Ecto neural progenitor cell (in vitro differentiated cells): ENCODE measurements around the gene COL18A1.

ENCODE experiments used
- DNase-seq: peaks from one replicate; pipeline ENCODE4 v3.0.0-alpha.2; 2018; ENCODE audit warnings: low spot score

COL18A1 gene

GRCh38 chr21:45480701-45481500 lies 75.9 kb downstream of the COL18A1 start:
- no peak for DNase-seq

GRCh38 chr21:45481566-45481965 lies 76.6 kb downstream of the COL18A1 start:
- no peak for DNase-seq

GRCh38 chr21:45481977-45482898 lies 77.3 kb downstream of the COL18A1 start:
- DNase-seq, result no peak

GRCh38 chr21:45482899-45483821 lies 78.2 kb downstream of the COL18A1 start:
- no peak for DNase-seq

- DNase-seq, result no peak
These were observed 79.4 kb downstream of the COL18A1 start for GRCh38 chr21:45484318-45484717.

- no peak for DNase-seq
These were observed 80.9 kb downstream of the COL18A1 start for GRCh38 chr21:45485686-45486442.

- DNase-seq, result no peak
These were observed 81.6 kb downstream of the COL18A1 start for GRCh38 chr21:45486443-45487160.

- DNase-seq, result no peak
These were observed 82.3 kb downstream of the COL18A1 start for GRCh38 chr21:45487161-45487806.

GRCh38 chr21:45487891-45488600 lies 83.1 kb downstream of the COL18A1 start:
- no peak for DNase-seq

GRCh38 chr21:45488931-45489721 lies 84.2 kb downstream of the COL18A1 start:
- no peak for DNase-seq

GRCh38 chr21:45489722-45489982 lies 84.7 kb downstream of the COL18A1 start:
- no peak for DNase-seq

GRCh38 chr21:45490049-45490731 lies 85.2 kb downstream of the COL18A1 start:
- no peak for DNase-seq

- no peak for DNase-seq
These were observed 86.1 kb downstream of the COL18A1 start for GRCh38 chr21:45491056-45491455.

GRCh38 chr21:45491623-45492022 lies 86.7 kb downstream of the COL18A1 start:
- no peak for DNase-seq

GRCh38 chr21:45492765-45493164 lies 87.8 kb downstream of the COL18A1 start:
- no peak for DNase-seq

GRCh38 chr21:45493401-45494001 lies 88.5 kb downstream of the COL18A1 start:
- no peak for DNase-seq

- no peak for DNase-seq
These were observed 89.3 kb downstream of the COL18A1 start for GRCh38 chr21:45494135-45494850.
